HG03432 (cell line): ENCODE results near the gene GRK6.

ENCODE experiments used
- ATAC-seq: cut with Tn5 transposase; IDR thresholded peaks from one replicate; pipeline ENCODE4 v1.9.1; 2021; ENCODE audit warnings: mild to moderate bottlenecking, moderate library complexity; ENCODE audit not compliant: unreplicated experiment

Gene GRK6

DNA sequence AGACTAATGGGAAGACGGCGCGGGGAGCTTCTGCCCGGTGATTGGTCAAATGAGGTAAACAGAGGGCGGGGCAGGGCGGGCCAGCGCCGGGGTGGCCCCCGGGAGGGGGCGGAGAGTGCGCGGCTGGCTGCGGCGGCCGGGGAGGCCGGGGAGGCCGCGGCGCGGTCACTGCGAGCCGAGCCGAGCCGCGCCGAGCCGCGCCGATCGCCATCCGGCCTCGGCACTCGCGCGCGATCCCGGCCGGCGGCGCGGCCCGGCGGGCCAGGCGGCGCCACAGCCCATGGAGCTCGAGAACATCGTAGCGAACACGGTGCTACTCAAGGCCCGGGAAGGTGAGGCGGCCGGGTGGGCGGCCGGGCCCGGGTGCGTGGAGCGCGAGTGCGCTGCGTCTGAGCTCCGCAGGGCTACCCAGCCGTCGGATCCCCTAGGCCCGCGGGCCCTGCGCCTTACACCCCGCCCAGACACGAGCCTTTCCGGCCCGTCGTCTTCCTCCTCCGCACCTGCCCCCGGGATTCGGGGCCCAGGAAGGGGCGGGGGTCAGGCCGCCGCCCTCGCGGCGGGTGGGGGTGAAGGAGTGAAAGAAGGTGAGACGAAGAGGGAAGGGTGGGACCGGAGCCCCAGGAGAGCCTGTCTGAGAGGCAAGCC, at the start of gene GRK6:
TSS of gene GRK6 (plus strand) at position 111 of the 645 bp plus-strand sequence. CDS start at position 281, 170 bp downstream.
- ATAC-seq: peak; percentile 3

DNA sequence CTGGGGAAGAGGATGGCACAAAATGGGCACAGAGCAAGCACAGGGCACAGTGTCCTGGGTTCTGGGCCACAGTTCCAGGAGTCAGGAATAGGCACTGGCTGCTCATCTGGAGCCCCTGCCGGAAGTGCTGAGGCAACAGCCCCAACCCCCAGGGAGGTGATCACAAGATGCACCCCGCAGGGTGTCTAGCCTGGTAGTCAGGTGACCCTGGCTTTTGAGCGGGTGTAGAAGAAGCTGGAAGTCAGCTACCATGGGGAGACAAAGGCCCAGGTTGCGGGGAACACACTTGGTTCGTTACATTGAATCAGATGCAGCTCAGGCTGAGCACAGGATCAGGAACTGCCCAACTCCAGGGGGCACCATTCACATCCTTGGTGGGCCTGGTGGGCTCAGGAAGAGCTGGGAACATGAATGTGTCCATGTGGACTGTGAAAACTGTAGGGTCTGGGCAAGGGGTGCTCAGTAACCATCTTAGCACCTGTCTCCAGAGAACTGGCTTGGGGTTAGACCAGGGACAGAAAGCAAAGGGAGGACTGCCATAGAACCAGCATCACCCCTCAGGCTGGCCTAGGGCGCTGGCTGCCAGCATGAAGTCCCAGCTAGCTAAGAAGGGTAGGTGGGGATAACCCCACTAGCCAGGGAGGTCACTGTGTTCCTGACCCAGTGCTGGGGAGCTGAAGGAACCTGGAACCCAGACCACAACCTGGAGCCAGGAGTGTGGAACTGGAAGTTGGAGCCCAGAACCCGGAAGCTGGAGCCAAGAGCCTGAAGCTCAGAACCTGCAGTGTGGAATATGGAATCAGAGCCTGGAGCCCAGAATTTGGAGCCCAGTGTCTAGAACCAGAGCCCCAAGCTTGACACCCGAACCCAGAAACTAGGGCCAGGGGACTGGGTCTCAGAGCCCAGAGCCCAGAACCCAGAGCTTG, 48.4 kb upstream of the GRK6 start:
- no peak for ATAC-seq

DNA sequence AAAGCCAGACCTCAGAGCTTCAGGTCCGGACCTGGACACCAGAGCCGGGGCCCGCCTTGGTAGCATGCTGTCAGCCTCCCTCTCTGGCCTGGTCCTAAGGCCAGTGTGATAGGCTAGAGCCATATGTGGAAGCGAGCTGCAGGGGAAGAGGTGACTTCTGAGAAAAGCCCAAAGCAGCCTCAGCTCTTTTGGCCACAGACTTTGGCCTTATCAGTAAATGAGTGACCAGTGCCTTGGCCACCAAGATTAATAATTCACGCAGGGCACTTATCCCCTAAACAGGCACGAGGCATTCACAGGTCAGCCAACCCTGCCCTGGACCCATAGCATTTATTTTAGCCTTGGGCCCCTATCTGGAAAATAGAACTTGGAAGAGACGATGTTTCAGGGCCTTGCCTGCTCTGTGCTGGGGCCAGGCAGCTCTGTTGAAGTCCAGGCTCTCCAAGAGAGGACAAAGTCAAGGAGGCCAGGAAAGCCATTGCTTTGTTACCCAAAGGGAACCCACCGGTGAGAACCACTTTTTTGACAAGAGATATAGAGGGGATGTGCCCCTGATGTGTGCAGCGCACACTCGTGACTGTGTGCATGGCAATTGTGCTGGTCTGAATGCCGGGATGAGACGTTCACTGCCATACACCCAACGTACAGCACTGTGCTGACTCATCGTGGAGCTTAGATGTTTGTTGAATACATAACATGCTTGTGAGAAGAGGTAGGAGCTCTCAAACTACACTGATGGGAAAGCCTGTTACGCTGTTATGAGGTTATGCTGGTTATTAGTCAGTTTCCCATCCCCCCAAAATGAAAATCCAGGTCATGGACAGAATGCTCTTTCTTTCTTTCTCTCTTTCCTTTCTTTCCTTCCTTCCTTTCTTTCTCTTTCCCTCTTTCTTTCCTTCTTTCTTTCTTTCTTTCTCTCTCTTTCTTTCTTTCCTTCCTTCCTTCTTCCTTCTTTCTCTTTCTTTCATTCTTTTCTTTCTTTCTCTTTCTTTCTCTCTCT, 47.3 kb upstream of the GRK6 start:
- ATAC-seq: peak; percentile 60

DNA sequence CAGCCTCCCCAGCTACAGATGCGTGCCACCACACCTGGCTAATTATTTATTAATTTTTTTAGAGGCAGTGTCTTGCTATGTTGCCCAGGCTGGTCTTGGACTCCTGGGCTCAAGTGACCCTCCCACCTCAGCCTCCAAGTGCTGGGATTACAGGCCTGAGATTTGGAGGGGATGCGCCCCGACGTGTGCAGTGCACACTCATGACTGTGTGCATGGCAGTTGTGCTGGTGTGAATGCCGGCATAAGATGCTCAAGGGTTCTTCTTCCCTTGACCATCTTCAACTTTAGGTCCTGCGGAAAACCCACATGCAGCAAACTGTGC, 45.7 kb upstream of the GRK6 start:
- no peak for ATAC-seq

DNA sequence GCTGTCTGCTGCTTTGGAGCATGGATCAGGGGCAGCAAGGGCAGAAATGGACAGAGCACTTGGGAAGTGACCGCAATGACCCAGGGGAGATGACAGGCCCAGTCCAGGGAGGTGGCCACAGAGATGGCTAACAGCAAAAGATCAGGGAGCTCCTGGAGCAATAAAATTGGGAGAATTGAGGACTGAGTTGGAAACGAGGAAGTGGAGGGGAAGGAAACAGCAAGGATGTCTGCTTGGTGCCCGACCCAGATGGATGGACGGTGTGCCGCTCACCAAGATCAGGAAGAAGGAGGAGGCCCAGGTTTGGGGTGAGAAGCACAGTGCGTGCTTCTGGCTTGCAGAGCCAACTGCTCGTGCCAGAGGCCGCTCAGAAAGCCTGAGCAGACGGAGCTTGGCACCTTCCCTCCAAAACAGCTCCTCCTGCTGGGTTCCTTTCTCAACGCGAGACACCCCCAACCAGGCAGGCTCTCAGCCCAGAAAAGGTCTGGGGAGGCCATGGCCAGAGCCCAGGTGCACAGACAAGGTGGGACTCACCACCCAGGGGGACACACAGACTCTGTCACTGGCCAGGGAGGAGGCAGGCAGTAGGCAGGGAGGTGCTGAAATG, 44.0 kb upstream of the GRK6 start:
- ATAC-seq: no peak

DNA sequence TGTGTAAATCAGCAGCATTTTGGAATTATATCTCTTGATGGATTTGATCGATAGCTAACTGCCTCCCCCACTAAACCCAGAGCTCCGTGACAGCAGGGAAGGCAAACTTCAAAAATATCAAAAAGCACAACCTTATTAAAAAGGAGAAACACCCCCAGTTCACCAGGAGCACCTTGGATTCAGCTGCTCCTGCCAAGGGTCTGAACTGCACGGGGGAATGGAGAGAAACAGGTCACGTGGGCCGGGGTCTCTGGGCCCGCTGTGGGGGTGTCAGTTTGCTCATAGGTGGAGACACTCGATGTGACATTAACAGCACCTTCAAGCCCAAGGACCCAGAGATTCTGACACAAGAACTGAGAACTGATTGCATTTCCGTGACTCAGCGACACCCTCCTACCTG, 43.3 kb upstream of the GRK6 start:
- ATAC-seq: no peak

DNA sequence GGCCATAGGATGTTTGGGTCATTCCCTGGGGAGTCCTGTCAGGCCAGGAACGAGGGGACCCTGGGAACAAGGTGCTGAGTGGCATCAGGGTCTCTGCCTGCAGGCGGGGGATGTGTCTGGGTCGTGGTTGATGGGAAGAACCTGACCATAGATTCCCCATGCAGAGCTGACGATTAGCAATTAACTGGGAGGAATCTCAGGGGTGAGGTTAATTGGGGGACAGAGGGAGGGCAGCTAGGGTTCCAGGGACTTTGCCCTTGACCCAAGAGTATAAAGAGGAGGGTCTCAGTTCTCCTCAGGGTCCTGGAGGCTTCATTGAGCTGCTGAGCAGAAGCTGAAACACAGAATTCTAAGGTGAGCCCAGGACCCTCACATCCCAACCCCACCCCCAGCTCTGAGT, 42.3 kb upstream of the GRK6 start, which contains the start of gene SLC34A1:
TSS of gene SLC34A1 (plus strand) at position 301 of the 400 bp plus-strand sequence. CDS start 1,308 bp downstream, outside the sequence.
- no peak for ATAC-seq

DNA sequence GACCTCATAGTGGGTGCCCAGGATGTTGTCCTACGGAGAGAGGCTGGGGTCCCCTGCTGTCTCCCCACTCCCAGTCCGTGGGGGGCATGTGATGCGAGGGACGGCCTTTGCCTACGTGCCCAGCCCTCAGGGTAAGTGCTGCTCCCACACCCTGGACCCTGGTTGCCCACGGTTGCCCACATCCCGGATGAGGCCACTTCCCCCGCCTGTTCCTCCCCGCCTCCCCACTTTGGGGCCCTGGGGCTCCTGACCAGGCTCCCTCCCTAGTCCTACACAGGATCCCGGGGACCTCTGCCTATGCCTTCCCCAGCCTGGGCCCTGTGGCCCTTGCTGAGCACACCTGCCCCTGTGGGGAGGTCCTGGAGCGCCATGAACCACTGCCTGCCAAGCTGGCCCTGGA, 40.8 kb upstream of the GRK6 start:
- ATAC-seq: no peak

DNA sequence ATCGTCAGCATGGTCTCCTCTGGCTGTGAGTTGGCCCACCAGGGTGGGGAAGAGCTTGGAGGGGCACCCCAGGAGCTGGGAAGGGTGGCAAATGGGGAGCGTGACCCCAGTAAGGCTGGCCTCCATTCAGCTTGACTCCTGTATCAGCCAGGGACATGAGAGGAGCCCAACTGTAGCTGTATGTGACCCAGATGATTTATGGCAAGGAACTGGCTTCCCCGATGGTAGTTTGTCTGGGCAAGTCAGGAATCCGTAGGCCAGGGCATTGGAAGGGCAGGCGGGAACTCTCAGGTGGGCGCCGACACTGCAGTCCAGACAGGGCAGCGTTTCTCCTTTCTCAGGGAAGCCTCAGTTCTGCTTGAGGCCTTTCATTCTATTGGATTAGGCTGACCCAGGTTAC, 39.9 kb upstream of the GRK6 start:
- no peak for ATAC-seq

DNA sequence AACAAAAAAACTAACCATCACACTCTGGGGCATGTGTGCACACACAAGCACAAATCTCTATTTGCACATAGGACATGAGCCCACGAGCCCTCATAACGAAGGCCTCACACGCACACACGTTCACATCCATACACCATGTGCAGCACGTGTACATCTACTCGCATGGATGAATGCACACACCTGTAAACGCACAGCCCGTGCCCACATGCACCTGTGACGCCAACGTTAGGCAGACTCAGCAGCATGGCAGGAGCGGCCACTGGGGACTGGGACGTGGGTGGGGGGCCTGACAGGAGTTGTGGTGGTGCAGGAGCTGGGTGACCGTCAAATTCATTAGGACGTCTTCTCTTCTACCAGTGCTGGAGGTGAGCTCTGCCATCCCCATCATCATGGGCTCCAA, 39.1 kb upstream of the GRK6 start:
- ATAC-seq: no peak

DNA sequence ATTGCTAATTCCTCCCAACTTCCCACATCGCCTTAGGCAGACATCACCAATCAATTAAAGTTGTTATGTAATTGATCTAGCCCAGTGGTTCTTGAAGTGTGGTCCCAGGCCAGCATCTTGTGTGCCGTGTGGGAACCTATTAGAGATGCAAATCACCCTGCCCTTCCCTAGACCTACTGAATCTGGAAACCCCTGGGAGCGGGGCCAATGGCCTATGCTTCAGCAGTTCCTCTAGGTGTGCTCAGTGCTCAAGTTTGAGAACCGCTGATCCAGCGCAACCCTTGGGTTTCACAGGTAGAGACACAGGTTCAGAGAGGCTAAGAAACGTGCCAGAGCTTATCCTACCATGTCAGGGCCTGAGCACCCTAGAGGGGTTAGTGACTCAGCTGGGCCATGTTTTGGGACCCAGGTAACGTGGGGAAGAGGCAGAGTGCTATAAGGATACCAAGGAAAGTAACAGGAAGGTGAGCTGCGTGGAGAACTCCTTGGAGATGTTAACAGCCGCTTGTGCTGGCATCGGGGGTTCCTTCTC, 37.9 kb upstream of the GRK6 start:
- no peak for ATAC-seq

DNA sequence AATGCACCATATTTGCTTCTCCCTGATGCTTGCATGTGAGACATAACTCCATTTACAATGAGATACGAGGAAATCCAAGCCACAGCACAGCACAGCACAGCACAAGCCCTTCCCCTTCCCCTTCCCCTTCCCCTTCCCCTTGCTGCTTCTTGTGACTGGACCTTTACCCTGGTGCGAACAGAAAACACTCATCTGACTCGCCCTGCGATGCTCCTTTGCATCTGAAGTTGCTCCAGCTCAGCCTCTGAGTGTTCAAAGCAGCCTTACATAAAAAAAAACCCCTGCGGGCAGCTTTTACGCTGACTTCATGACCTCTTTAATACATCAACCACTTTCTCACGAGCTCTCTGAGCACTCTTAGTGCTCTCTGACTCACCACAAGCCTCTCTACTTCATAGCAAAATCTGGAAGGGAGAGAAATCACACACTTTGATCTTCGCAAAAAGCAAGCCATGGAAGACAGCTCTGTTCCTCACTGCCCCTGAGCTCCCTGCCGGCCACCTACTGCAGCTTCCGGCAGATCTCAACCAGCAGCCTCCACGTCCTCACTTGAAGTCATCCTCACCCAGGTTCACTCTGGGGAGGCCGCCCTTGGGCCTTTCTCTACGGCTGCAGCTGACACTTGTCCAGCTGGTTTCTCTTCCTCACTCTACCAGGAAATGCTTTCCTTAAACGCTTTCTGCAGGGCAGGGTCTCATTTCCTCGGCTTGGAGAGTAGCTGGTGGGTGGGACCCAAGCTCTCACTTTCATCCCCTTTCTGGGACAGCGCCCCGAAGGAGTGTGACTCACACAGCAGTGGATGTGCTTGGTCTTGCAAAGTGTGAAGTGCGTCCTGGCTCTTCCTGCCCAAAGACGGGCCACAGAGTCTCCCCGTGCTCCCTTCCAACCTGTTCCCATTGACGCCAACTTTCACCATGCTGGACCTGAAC, 37.0 kb upstream of the GRK6 start:
- ATAC-seq: peak; percentile 64

DNA sequence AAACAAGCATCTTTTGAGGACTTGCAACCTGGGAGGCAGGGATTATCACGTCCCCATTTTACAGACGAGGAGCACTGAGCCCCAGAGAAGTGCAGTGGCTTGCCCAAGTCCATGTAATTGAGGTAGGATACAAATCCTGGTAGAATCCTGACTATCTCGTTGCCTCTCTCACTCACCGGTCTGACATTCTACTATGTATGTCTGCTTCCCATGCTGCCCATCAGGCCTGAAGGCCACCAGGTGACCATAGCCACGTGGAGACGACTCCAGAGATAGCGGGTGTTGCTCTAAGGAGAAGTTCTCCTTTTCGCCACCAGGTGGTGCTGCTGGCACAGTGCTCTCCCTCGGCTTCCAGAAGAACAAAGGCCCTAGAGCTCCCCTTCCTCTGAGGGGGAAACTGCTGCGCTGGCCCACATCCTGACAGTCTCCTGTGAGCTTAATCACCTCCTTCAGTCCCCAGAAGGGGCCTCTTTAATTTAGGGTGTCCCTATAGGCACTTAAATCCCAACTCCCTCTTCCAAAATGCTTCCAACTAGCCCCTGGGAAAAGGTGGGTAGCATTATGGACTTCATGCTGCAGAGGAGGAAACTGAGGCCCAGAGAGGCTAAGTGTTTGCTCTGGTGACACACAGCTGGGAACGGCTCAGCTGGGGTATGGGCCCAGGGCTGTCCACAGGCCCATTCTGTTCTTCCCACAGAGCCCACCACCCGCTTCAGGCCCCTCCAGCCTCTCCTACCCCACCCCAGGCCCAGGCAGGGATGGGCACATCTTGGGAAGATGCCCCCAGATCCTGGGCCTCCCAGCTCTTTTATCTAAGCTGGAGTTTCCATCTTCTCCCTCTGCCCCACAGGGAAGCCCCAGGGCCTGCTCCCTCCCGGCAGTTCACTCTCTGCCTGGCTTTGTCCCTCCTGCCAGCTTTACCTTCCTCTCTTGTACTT, 35.8 kb upstream of the GRK6 start:
- ATAC-seq: peak; percentile 53

DNA sequence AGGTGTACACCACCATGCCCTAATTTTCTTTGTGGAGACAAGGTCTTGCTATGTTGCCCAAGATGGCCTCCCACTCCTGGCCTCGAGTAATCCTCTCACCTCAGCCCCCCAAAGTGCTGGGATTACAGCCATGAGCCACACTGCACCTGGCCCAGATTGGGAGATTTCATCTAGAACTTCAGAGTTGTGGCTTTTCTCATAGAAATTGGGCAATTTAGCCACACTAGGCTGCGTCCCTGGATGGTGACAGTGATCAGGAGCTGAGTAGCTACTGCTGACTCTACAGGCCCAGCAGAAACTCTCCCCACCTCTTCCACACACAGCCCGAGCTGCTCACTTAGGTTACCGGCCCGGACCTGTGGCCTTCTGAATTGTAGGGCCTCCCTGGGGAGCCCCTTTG, 33.7 kb upstream of the GRK6 start:
- no peak for ATAC-seq

DNA sequence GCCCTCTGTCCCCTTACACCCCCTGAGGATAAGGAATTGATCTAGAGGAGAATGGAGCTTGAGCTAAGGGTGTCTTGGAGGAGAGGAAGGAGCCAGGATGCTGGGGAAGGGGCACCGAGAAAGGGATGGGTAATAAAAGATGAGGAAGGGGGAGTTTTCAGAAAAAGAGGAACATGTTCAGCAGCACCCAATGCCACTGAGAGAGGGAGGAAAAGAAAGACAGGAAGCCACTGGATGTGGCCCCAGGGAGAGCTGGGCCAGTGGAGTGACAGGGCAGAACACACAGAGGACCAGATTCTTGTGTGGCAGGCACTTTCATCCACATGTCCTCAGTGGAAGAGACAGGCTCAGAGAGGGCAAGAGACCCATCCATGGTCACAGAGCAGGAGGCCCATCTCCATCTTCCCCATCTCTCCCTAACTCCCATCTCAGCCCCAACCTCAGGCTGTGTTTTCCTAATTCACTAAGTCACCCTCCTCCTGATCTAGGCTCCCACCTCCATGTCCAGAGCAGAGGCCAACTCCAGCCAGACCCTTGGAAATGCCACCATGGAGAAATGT, 33.2 kb upstream of the GRK6 start:
- no peak for ATAC-seq

DNA sequence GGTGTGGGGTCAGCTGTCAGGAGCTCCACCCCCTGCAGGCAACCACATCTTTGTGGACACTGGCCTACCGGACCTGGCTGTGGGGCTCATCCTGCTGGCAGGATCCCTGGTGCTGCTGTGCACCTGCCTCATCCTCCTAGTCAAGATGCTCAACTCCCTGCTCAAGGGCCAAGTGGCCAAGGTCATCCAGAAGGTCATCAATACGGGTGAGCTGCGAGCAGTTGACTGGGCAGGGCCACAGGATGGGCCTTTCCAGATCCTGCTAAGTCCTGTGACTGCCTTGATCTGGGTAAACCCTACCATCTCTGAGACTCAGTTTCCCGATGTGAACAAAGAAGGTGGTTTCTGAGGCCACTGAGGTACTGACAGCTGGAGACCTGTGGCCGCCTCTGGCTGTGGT, 32.5 kb upstream of the GRK6 start:
- no peak for ATAC-seq

DNA sequence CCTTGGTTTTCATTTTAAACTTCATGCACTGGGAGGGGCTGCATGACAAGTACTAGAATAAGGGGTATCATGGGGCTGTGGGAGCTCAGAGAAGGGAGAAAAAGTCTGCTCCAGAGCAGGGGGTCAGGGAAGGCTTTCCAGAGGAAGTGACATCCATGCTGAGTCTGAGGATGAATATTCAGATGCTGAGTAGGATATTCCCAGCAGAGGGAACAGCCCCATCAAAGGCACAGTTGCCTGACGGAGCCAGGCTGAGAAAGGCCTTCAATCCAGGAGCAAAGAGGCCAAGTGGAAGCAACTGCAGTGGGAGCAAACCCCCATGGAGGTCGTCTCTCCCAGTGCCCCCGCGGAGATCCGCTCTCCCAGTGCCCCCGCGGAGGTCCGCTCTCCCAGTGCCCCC, 30.4 kb upstream of the GRK6 start:
- ATAC-seq: no peak

DNA sequence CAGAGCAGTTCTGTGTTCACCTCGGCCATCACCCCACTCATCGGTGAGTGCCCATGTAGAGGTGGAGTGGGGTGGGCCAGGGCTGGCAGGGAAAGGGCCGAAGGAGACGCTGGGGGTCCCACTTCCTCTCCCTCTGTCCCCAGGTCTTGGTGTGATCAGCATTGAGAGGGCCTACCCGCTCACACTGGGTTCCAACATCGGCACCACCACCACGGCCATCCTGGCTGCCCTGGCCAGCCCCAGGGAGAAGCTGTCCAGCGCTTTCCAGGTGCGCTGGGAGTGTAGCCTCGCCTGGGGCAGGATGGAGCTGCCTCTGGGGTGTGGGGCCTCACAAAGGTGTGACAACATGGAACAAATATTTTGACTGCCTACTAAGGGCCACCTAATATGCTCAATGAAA, 29.7 kb upstream of the GRK6 start:
- no peak for ATAC-seq
